GM12878 (cell line): Measurements from ENCODE around the gene NPR2. TPM values are rescaled to one million over a fixed set of nuclear protein-coding genes. Genes with fewer than 3 reads are reported as not detected.

ENCODE experiments used
- ATAC-seq: fragments of 200-7000 bp; cut with Tn5 transposase; 3 replicates; pipeline ENCODE4 v1.9.1; 2020; ENCODE audit warnings: mild to moderate bottlenecking, moderate library complexity
- BruUV-seq: library from RNA; stranded (reverse); fragments of 400-500 nt; replicated peaks from 2 replicates; lab custom pipeline; 2021; lab: Mats Ljungman, UMichigan
- CTCF ChIA-PET: fragments of 300-600 bp; sonication (Branson Sonifier 250); formaldehyde crosslinking; extraction: SDS; loops from one replicate; lab custom pipeline; 2021; ENCODE audit warnings: inconsistent platforms; lab: Yijun Ruan, JAX
- POLR2A ChIA-PET: fragments of 350-600 bp; formaldehyde crosslinking; extraction: SDS; loops from one replicate; lab custom pipeline; 2021; ENCODE audit warnings: inconsistent platforms; lab: Charles Lee
- RAD21 ChIA-PET: fragments of 300-600 bp; sonication (Branson Sonifier 250); formaldehyde crosslinking; loops from one replicate; lab custom pipeline; 2023; ENCODE audit warnings: antibody characterized with exemption; ENCODE audit not compliant: unreplicated experiment; lab: Charles Lee
- SMC1A ChIA-PET: fragments of 300-600 bp; sonication (Branson Sonifier 250); formaldehyde crosslinking; loops from one replicate; lab custom pipeline; 2023; ENCODE audit not compliant: unreplicated experiment, uncharacterized antibody; lab: Charles Lee
- DNase-seq: peaks from one replicate; pipeline ENCODE4 v3.0.0-alpha.2; 2011; ENCODE audit warnings: low read depth, low spot score
- FAIRE-seq: peaks from 3 replicates; lab custom pipeline; 2011; peaks lifted over from hg19 to GRCh38; lab: Jason Lieb, UNC
- H2AFZ ChIP-seq: 2 replicates; pipeline ENCODE4 v1.6.0; 2011; ENCODE audit warnings: low read depth, low read length, control low read depth; ENCODE audit not compliant: control insufficient read depth
- H3K27ac ChIP-seq: 2 replicates; pipeline ENCODE4 v1.5.1; 2011; ENCODE audit warnings: control low read depth; ENCODE audit not compliant: control insufficient read depth, insufficient read depth
- H3K27me3 ChIP-seq, 2 experiments: replicated peaks in 1 of 2; 2 replicates each; pipeline versions ENCODE4 v1.6.0 to v1.6.1; 2011; ENCODE audit warnings: low read length in 1 of 2; ENCODE audit not compliant: control insufficient read depth in 2 of 2, insufficient read depth in 2 of 2
- H3K36me3 ChIP-seq, 2 experiments: 2 replicates each; pipeline ENCODE4 v1.5.1; 2011; ENCODE audit warnings: low read length in 1 of 2; ENCODE audit not compliant: control insufficient read depth in 2 of 2, insufficient read depth in 2 of 2
- H3K4me1 ChIP-seq: 2 replicates; pipeline ENCODE4 v1.6.1; 2011; ENCODE audit warnings: mild to moderate bottlenecking, low read length, moderate library complexity, mixed read lengths; ENCODE audit not compliant: control insufficient read depth, insufficient read depth
- H3K4me2 ChIP-seq: 2 replicates; pipeline ENCODE4 v1.6.0; 2011; ENCODE audit warnings: control low read depth; ENCODE audit not compliant: control insufficient read depth, insufficient read depth
- H3K4me3 ChIP-seq: fragments of 200-600 bp; sonication (generic); 2 replicates; pipeline ENCODE4 v1.5.1; 2016
- H3K79me2 ChIP-seq: 2 replicates; pipeline ENCODE4 v1.6.0; 2011; ENCODE audit warnings: low read length; ENCODE audit not compliant: control insufficient read depth, insufficient read depth
- H3K9ac ChIP-seq: 2 replicates; pipeline ENCODE4 v1.8.0; 2011; ENCODE audit warnings: low read length, control low read depth, mixed read lengths; ENCODE audit not compliant: control insufficient read depth, insufficient read depth
- H3K9me3 ChIP-seq: replicated peaks from 3 replicates; pipeline ENCODE4 v1.5.1; 2011; ENCODE audit warnings: mild to moderate bottlenecking, low read length; ENCODE audit not compliant: control insufficient read depth, insufficient read depth
- H4K20me1 ChIP-seq: 2 replicates; pipeline ENCODE4 v1.6.0; 2011; ENCODE audit not compliant: control insufficient read depth, insufficient read depth
- BHLHE40 ChIP-seq, 2 experiments: fragments of 450-650 bp in 1 of 2; IDR thresholded peaks; 2 replicates each; pipeline ENCODE4 v1.6.1; 2011 to 2017; ENCODE audit warnings: low read depth in 2 of 2, borderline replicate concordance in 1 of 2, improper control_type of control experiment in 1 of 2, low read length in 1 of 2, mild to moderate bottlenecking in 1 of 2
- CBX3 ChIP-seq: fragments of 200-600 bp; sonication (generic); IDR thresholded peaks from 2 replicates; pipeline ENCODE4 v1.6.1; 2016; ENCODE audit warnings: low read depth, borderline replicate concordance
- SMC3 ChIP-seq: IDR thresholded peaks from 2 replicates; pipeline ENCODE4 v1.6.1; 2011; ENCODE audit warnings: low read length, improper control_type of control experiment, borderline replicate concordance
- SUPT20H ChIP-seq: IDR thresholded peaks from 2 replicates; pipeline ENCODE4 v1.6.1; 2011; ENCODE audit warnings: low read depth, mild to moderate bottlenecking, low read length, moderate library complexity, borderline replicate concordance; ENCODE audit not compliant: control insufficient read depth
- ZNF622 ChIP-seq: fragments of 450-650 bp; IDR thresholded peaks from 2 replicates; pipeline ENCODE4 v1.6.1; 2017; ENCODE audit warnings: mild to moderate bottlenecking, inconsistent platforms
- WGBS: methylation state at CpG from one replicate; pipeline ENCODE4 v1.1.6; 2016; ENCODE audit warnings: low lambda C conversion rate; ENCODE audit not compliant: insufficient replicate concordance, insufficient coverage; ENCODE audit errors: missing lambda C conversion rate; 5-methylcytosine and 5-hydroxymethylcytosine counted together
- in situ Hi-C: fragments of 300-500 bp; cut with MboI; formaldehyde crosslinking; loops from 9 replicates; pipeline ENCODE4 v1.14.3; 2018; ENCODE audit warnings: mixed read lengths
- intact Hi-C: fragments of 100-400 bp; cut with micrococcal nuclease; formaldehyde crosslinking; loops from one replicate; pipeline ENCODE4 v1.14.2; 2022; ENCODE audit not compliant: unreplicated experiment
- polyA plus RNA-seq, 11 experiments: library from polyadenylated mRNA; depleted of rRNA in 4 of 11; unstranded in 6 of 11; stranded (reverse) in 5 of 11; fragments of >200 nt; fragmentation: Nextera tagmentation in 4 of 11; fragmentation: Illumina TruSeq in 1 of 11; extraction: Ambion mirVana in 4 of 11; extraction: Trizol in 1 of 11; gene quantifications; 1 replicate in 1 of 11; 2 replicates in 10 of 11; pipeline versions ENCODE4 v1.2.1 to v1.2.3, GENCODE V29; 2011 to 2016; ENCODE audit warnings: inconsistent platforms in 2 of 11, missing spikeins in 2 of 11, low read depth in 1 of 11
- total RNA-seq, 4 experiments: library from RNA; depleted of rRNA in 3 of 4; stranded (reverse); fragments of >200 nt in 3 of 4; fragmentation: Illumina TruSeq in 1 of 4; extraction: Trizol in 1 of 4; gene quantifications; 2 replicates each; pipeline versions ENCODE4 v1.2.1 to v1.2.3, GENCODE V29; 2013 to 2021
- TF ChIP-seq, protein P1 (sequence below), 3 experiments: IDR thresholded peaks in 2 of 3; conservative IDR thresholded peaks in 1 of 3; 2 replicates each; pipeline ENCODE4 v1.5.1; 2011; ENCODE audit warnings: low read depth in 3 of 3, low read length in 3 of 3, mild to moderate bottlenecking in 3 of 3, control low read depth in 2 of 3, moderate library complexity in 2 of 3, inconsistent platforms in 1 of 3, mixed read lengths in 1 of 3; ENCODE audit not compliant: control insufficient read depth in 2 of 3, insufficient read depth in 1 of 3; ENCODE audit errors: extremely low read depth in 1 of 3

The NPR2 gene
- total and polyA plus RNA-seq, 10 of the 15 experiments (the other 5 are each of a cell fraction or from before 2014, with no cell fraction given) = 2.0 to 20.9 (median 6.8) TPM

DNA sequence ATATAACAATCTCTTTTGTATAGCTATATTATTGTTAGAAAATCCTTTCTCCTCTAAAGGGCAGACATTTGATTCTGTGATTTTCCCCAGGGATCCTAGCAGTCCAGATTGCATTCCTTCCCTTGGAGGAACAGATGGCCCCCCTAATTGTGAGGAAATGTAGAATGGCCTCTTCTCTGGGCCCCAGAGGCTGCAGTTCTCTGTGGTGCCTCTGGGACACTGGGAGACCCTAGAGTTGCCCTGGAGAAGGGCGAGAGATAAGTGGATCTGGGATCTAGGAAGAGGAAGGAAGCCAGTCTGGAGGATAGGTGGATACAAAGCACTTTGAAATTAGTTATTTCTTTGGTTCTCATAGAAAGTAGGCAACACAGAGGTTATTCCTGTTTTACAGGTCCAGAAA is 25.3 kb downstream of the NPR2 start:
- Histone ChIP-seq H3K36me3 (no peaks in the 10 kb centered on the region), H3K27ac (no peak overlapping the region), H3K79me2 (peaks cover 3% of the 10 kb centered on the region), H3K9ac (no peak overlapping the region), H4K20me1 (no peaks in the 10 kb centered on the region), H3K4me2 (no peak overlapping the region), H3K4me3 (no peak overlapping the region), H2AFZ (no peak overlapping the region), H3K9me3 (no peaks in the 10 kb centered on the region), H3K27me3 (no peaks in the 10 kb centered on the region; a peak in 1 of 4 replicates), H3K4me1 (peaks cover 22% of the 10 kb centered on the region)
- TF ChIP-seq SUPT20H = no peak
- no peak for TF ChIP-seq BHLHE40 (IDR thresholded peaks at IDR 0.05; ENCODE audit: borderline replicate concordance in 1 of 2, low read depth in 2 of 2, low read length in 1 of 2)
- no peak for TF ChIP-seq CBX3
- no peak for TF ChIP-seq ZNF622
- TF ChIP-seq, protein P1, sequence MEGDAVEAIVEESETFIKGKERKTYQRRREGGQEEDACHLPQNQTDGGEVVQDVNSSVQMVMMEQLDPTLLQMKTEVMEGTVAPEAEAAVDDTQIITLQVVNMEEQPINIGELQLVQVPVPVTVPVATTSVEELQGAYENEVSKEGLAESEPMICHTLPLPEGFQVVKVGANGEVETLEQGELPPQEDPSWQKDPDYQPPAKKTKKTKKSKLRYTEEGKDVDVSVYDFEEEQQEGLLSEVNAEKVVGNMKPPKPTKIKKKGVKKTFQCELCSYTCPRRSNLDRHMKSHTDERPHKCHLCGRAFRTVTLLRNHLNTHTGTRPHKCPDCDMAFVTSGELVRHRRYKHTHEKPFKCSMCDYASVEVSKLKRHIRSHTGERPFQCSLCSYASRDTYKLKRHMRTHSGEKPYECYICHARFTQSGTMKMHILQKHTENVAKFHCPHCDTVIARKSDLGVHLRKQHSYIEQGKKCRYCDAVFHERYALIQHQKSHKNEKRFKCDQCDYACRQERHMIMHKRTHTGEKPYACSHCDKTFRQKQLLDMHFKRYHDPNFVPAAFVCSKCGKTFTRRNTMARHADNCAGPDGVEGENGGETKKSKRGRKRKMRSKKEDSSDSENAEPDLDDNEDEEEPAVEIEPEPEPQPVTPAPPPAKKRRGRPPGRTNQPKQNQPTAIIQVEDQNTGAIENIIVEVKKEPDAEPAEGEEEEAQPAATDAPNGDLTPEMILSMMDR (IDR thresholded peaks at IDR 0.05 in 2 of 3, conservative IDR thresholded peaks at IDR 0.05 in 1 of 3; ENCODE audit: control insufficient read depth in 2 of 3, extremely low read depth in 1 of 3, insufficient read depth in 1 of 3, low read depth in 3 of 3, low read length in 3 of 3) = 0 out of 6 replicates have a peak, but pooled peaks of 1 of the 3 experiments have one; percentile 6
- no peak for TF ChIP-seq SMC3
- in situ Hi-C loops = loop anchor here (10.0 kb wide), 1 partner anchor 712 kb away; the partner anchor contains the start of gene STOML2
- no peak for FAIRE-seq
- intact Hi-C loops = loop anchor here (10.0 kb wide), 2 partner anchors 212 to 702 kb away; partner anchors contain the start of genes ATOSB and TESK1
- RAD21 ChIA-PET = interaction anchor here (1.5 kb wide), 1 partner anchor 66 kb away, joined by 3 read pairs; no protein-coding TSS in a partner anchor
- BruUV-seq = no TSS peak
- CTCF ChIA-PET = interaction anchor here (1.2 kb wide), 1 partner anchor 19 kb away, joined by 4 read pairs; no protein-coding TSS in a partner anchor
- no peak for ATAC-seq
- SMC1A ChIA-PET = interaction anchor here (1.0 kb wide), 1 partner anchor 66 kb away, joined by 3 read pairs; no protein-coding TSS in a partner anchor
- POLR2A ChIA-PET = no interaction called here
- 0% methylated on average over 1 of the region's 1 CpG for WGBS
- no peak for DNase-seq
